K562 (cell line): ENCODE results near the gene RALA. TPM values are rescaled to one million over a fixed set of nuclear protein-coding genes. Genes with fewer than 3 reads are reported as not detected.

Source experiments
- ATAC-seq: fragments of 200-7000 bp; cut with Tn5 transposase; 3 replicates; pipeline ENCODE4 v1.9.1; 2020; ENCODE audit warnings: moderate library complexity
- BruUV-seq: library from RNA; stranded (reverse); fragments of 400-500 nt; replicated peaks from 2 replicates; lab custom pipeline; 2021; lab: Mats Ljungman, UMichigan
- CTCF ChIA-PET: fragments of 300-600 bp; formaldehyde crosslinking; extraction: SDS; loops from one replicate; lab custom pipeline; 2021; ENCODE audit warnings: low intra/inter-chr PET ratio; lab: Yijun Ruan, JAX
- POLR2A ChIA-PET: fragments of 300-600, 350-650 bp; sonication (Branson Sonifier 250); formaldehyde crosslinking; extraction: SDS; loops from one replicate; lab custom pipeline; 2021; ENCODE audit warnings: antibody characterized with exemption, inconsistent platforms; lab: Yijun Ruan, JAX
- DNase-seq, 4 experiments: peaks; one replicate each; pipeline versions ENCODE4 v3.0.0 to v3.0.0-alpha.2; 2011 to 2018; ENCODE audit warnings: low spot score in 3 of 4, mixed read lengths in 3 of 4; ENCODE audit errors: extremely low read depth in 1 of 4
- FAIRE-seq: peaks from 2 replicates; lab custom pipeline; 2011; peaks lifted over from hg19 to GRCh38; lab: Jason Lieb, UNC
- H2AFZ ChIP-seq: 2 replicates; pipeline ENCODE4 v1.6.0; 2011; ENCODE audit warnings: low read depth, low read length, control low read depth, inconsistent platforms
- H3K27ac ChIP-seq: fragments of 200-600 bp; 3 replicates; pipeline ENCODE4 v1.8.0; 2011; ENCODE audit warnings: low read depth, mild to moderate bottlenecking, control low read depth, inconsistent platforms, low read length, moderate library complexity, mixed read lengths; ENCODE audit errors: extremely low read depth
- H3K27me3 ChIP-seq, 2 experiments: fragments of 300-600 bp in 1 of 2; 2 replicates in 1 of 2; 3 replicates in 1 of 2; pipeline versions ENCODE4 v1.6.0 to v1.8.0; 2011; ENCODE audit warnings: inconsistent platforms in 2 of 2, low read length in 2 of 2, mild to moderate bottlenecking in 1 of 2, mixed read lengths in 1 of 2, moderate library complexity in 1 of 2; ENCODE audit not compliant: control insufficient read depth in 2 of 2, insufficient read depth in 2 of 2
- H3K36me3 ChIP-seq: fragments of 300-600 bp; 3 replicates; pipeline ENCODE4 v1.8.0; 2011; ENCODE audit warnings: mild to moderate bottlenecking, low read length, inconsistent platforms; ENCODE audit not compliant: control insufficient read depth, insufficient read depth
- H3K4me1 ChIP-seq, 2 experiments: fragments of 200-600 bp in 1 of 2; replicated peaks in 1 of 2; 2 replicates in 1 of 2; 3 replicates in 1 of 2; pipeline versions ENCODE4 v1.5.1 to v1.8.0; 2011; ENCODE audit warnings: inconsistent platforms in 2 of 2, low read length in 2 of 2, mild to moderate bottlenecking in 1 of 2, mixed read lengths in 1 of 2, moderate library complexity in 1 of 2; ENCODE audit not compliant: control insufficient read depth in 2 of 2, insufficient read depth in 2 of 2
- H3K4me2 ChIP-seq: 2 replicates; pipeline ENCODE4 v1.6.1; 2011; ENCODE audit warnings: low read length, control low read depth, inconsistent platforms, mixed read lengths; ENCODE audit not compliant: insufficient read depth
- H3K4me3 ChIP-seq: fragments of 200-600 bp; sonication (generic), shearing (Covaris generic); 2 replicates; pipeline ENCODE4 v1.5.1; 2016; ENCODE audit warnings: control low read depth, inconsistent platforms
- H3K79me2 ChIP-seq: fragments of 200-600 bp; 3 replicates; pipeline ENCODE4 v1.8.0; 2011; ENCODE audit warnings: low read length, inconsistent platforms; ENCODE audit not compliant: control insufficient read depth, insufficient read depth
- H3K9ac ChIP-seq, 2 experiments: 2 replicates each; pipeline versions ENCODE4 v1.6.0 to v1.6.1; 2011; ENCODE audit warnings: low read depth in 2 of 2, low read length in 2 of 2, control low read depth in 1 of 2, inconsistent platforms in 1 of 2, mild to moderate bottlenecking in 1 of 2, mixed read lengths in 1 of 2; ENCODE audit not compliant: insufficient read depth in 1 of 2
- H3K9me1 ChIP-seq: one replicate; pipeline ENCODE4 v1.6.0; 2011; ENCODE audit warnings: inconsistent platforms, mild to moderate bottlenecking, low read length, moderate library complexity; ENCODE audit not compliant: control insufficient read depth, insufficient read depth
- H3K9me3 ChIP-seq: replicated peaks from 2 replicates; pipeline ENCODE4 v1.5.1; 2011; ENCODE audit warnings: low read depth, low read length, inconsistent platforms; ENCODE audit not compliant: control insufficient read depth, insufficient read depth
- H4K20me1 ChIP-seq: replicated peaks from 2 replicates; pipeline ENCODE4 v1.6.1; 2011; ENCODE audit warnings: low read length, inconsistent platforms, mixed read lengths; ENCODE audit not compliant: control insufficient read depth, insufficient read depth
- CLOCK ChIP-seq: fragments of 250-450 bp; sonication (Bioruptor Pico); IDR thresholded peaks from 2 replicates; pipeline ENCODE4 v1.4.0; 2020; ENCODE audit warnings: mild to moderate bottlenecking, moderate library complexity, borderline replicate concordance
- ELF4 ChIP-seq: fragments of 450-650 bp; formaldehyde crosslinking; IDR thresholded peaks from 2 replicates; pipeline ENCODE4 v1.4.0; 2022; ENCODE audit warnings: missing genetic modification characterization
- GABPB2 ChIP-seq: fragments of 250-450 bp; sonication (Bioruptor Pico); conservative IDR thresholded peaks from 2 replicates; pipeline ENCODE4 v1.5.1; 2021; ENCODE audit warnings: mild to moderate bottlenecking
- HDAC6 ChIP-seq: IDR thresholded peaks from 2 replicates; pipeline ENCODE4 v1.6.1; 2012; ENCODE audit warnings: low read depth, mild to moderate bottlenecking, control low read depth, inconsistent platforms, low read length, moderate library complexity
- KDM2B ChIP-seq: fragments of 250-450 bp; sonication (Bioruptor Pico); IDR thresholded peaks from 2 replicates; pipeline ENCODE4 v1.8.0; 2021; ENCODE audit warnings: mild to moderate bottlenecking, moderate library complexity
- PTTG1 ChIP-seq: fragments of 450-650 bp; IDR thresholded peaks from 2 replicates; pipeline ENCODE4 v1.6.1; 2016; ENCODE audit warnings: low read depth, mild to moderate bottlenecking, missing genetic modification characterization, missing compliant biosample characterization
- SOX6 ChIP-seq: fragments of 450-650 bp; IDR thresholded peaks from 2 replicates; pipeline ENCODE4 v1.6.1; 2014; ENCODE audit warnings: mild to moderate bottlenecking
- ZNF23 ChIP-seq: fragments of 250-450 bp; sonication (Bioruptor Pico); IDR thresholded peaks from 2 replicates; pipeline ENCODE4 v1.4.0; 2020; ENCODE audit warnings: mild to moderate bottlenecking
- ZNF277 ChIP-seq: fragments of 250-450 bp; sonication (Bioruptor Pico); IDR thresholded peaks from 2 replicates; pipeline ENCODE4 v1.8.0; 2022; ENCODE audit warnings: inconsistent platforms, mild to moderate bottlenecking, moderate library complexity, borderline replicate concordance
- ZNF354B ChIP-seq: fragments of 250-450 bp; sonication (Bioruptor Pico); IDR thresholded peaks from 2 replicates; pipeline ENCODE4 v1.4.0; 2020
- ZNF584 ChIP-seq: fragments of 200-800 bp; sonication (Bioruptor generic); IDR thresholded peaks from 2 replicates; pipeline ENCODE4 v1.6.1; 2016; ENCODE audit warnings: low read depth, mild to moderate bottlenecking, missing genetic modification characterization, missing compliant biosample characterization
- ZNF696 ChIP-seq: fragments of 250-450 bp; sonication (Bioruptor Pico); conservative IDR thresholded peaks from 2 replicates; pipeline ENCODE4 v1.4.0; 2020; ENCODE audit warnings: mild to moderate bottlenecking, moderate library complexity
- WGBS: fragments of 100-300 bp; shearing (Covaris generic); methylation state at CpG from one replicate; pipeline ENCODE4 v1.1.6; 2016; ENCODE audit warnings: low coverage, mixed read lengths; ENCODE audit not compliant: insufficient coverage; ENCODE audit errors: missing lambda C conversion rate; 5-methylcytosine and 5-hydroxymethylcytosine counted together
- in situ Hi-C: fragments of 300-500 bp; cut with MboI; formaldehyde crosslinking; loops from 4 replicates; pipeline ENCODE4 v1.15.0; 2018; ENCODE audit warnings: inconsistent platforms, mixed read lengths
- intact Hi-C: fragments of 100-400 bp; cut with micrococcal nuclease; formaldehyde crosslinking; loops from 2 replicates; pipeline ENCODE4 v1.14.2; 2022
- polyA plus RNA-seq, 8 experiments: library from polyadenylated mRNA; depleted of rRNA in 4 of 8; stranded (reverse) in 5 of 8; unstranded in 3 of 8; fragments of >200 nt; fragmentation: Nextera tagmentation in 2 of 8; fragmentation: Illumina TruSeq in 1 of 8; extraction: Ambion mirVana in 2 of 8; extraction: Trizol in 1 of 8; gene quantifications; 2 replicates each; pipeline versions ENCODE4 v1.2.1 to v1.2.3, GENCODE V29; 2011 to 2014; ENCODE audit warnings: inconsistent platforms in 1 of 8, missing spikeins in 1 of 8
- total RNA-seq, 7 experiments: library from RNA; depleted of rRNA in 6 of 7; stranded (reverse); fragments of >200 nt in 6 of 7; fragmentation: Illumina TruSeq in 2 of 7; extraction: Trizol in 2 of 7; gene quantifications; 2 replicates each; pipeline versions ENCODE4 v1.2.1 to v1.2.3, GENCODE V29; 2011 to 2021; ENCODE audit warnings: low replicate concordance in 1 of 7
- TF ChIP-seq, protein P1 (sequence below): fragments of 450-650 bp; IDR thresholded peaks from 2 replicates; pipeline ENCODE4 v1.6.1; 2016; ENCODE audit warnings: mild to moderate bottlenecking

RALA gene
- total and polyA plus RNA-seq, 9 of the 15 experiments (the other 6 are each of a cell fraction or from before 2014, with no cell fraction given): 7.2 to 28.0 (median 25.7) TPM

DNA sequence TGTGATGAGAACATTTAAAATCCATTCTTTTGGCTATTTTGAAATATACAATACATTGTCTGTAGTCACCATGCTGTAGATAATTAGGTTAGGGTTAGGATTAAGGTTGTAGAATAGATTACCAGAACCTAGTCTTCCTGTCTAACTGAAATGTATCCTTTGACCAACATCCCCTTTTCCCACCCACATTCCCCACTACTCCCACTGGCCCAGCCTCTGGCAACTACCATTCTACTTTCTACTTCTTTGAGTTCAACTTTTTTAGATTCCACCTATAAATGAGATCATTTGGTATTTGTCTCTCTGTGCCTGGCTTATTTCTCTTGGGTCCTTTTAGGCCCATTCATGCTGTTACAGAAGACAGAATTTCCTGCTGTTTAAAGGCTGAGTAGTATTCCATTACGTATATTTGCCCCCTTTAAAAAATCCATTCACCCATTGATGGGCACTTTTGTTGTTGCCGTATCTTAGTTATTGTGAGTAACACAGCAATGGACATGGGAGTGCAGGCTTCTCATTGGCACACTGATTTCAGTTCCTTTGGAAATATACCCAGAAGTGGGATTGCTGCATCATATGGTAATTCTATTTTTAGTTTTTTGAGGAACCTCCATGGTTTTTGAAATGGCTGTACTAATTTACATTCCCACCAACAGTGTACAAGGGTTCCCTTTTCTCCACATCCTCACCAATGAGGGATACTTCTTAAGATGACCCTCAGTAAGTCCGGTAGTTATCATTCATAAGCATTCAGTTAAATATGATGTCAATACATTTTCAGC, 104.0 kb downstream of the RALA start:
- POLR2A ChIA-PET: no interaction called here
- Histone ChIP-seq H3K4me2 (no peak overlapping the region), H4K20me1 (no peaks in the 10 kb centered on the region), H3K4me1 (peaks cover 0 to 2% of the 10 kb centered on the region in 2 experiments; a peak in 1 of 5 replicates), H3K79me2 (no peaks in the 10 kb centered on the region), H2AFZ (no peak overlapping the region)
- intact Hi-C loops: no loop called here
- FAIRE-seq: no peak
- TF ChIP-seq ZNF584 (CRISPR knock-in tag): no peak
- no peak for TF ChIP-seq ZNF696 (CRISPR knock-in tag)
- TF ChIP-seq GABPB2: no peak
- TF ChIP-seq ZNF277 (CRISPR knock-in tag): no peak
- TF ChIP-seq KDM2B (CRISPR knock-in tag): no peak
- TF ChIP-seq PTTG1 (tag): no peak
- TF ChIP-seq CLOCK (CRISPR knock-in tag): no peak
- TF ChIP-seq, protein P1, sequence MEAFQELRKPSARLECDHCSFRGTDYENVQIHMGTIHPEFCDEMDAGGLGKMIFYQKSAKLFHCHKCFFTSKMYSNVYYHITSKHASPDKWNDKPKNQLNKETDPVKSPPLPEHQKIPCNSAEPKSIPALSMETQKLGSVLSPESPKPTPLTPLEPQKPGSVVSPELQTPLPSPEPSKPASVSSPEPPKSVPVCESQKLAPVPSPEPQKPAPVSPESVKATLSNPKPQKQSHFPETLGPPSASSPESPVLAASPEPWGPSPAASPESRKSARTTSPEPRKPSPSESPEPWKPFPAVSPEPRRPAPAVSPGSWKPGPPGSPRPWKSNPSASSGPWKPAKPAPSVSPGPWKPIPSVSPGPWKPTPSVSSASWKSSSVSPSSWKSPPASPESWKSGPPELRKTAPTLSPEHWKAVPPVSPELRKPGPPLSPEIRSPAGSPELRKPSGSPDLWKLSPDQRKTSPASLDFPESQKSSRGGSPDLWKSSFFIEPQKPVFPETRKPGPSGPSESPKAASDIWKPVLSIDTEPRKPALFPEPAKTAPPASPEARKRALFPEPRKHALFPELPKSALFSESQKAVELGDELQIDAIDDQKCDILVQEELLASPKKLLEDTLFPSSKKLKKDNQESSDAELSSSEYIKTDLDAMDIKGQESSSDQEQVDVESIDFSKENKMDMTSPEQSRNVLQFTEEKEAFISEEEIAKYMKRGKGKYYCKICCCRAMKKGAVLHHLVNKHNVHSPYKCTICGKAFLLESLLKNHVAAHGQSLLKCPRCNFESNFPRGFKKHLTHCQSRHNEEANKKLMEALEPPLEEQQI: no peak
- TF ChIP-seq ELF4 (CRISPR knock-in tag): no peak
- no peak for TF ChIP-seq HDAC6
- TF ChIP-seq SOX6: no peak
- TF ChIP-seq ZNF354B (CRISPR knock-in tag): no peak
- no peak for TF ChIP-seq ZNF23
- TF ChIP-seq, all 486 proteins: peak for 0
- no peaks in the 10 kb centered on the region for H3K9me3 ChIP-seq
- CTCF ChIA-PET: no interaction called here
- no peak for DNase-seq
- H3K36me3 ChIP-seq: no peaks in the 10 kb centered on the region
- in situ Hi-C loops: no loop called here
- no peak overlapping the region for H3K4me3 ChIP-seq
- H3K27me3 ChIP-seq: no peaks in the 10 kb centered on the region; a peak in 1 of 5 replicates
- WGBS: 40% methylated on average over 3 of the region's 3 CpGs
- H3K9me1 ChIP-seq: no peaks in the 10 kb centered on the region
- no peak overlapping the region for H3K9ac ChIP-seq
- no peak for ATAC-seq
- no peak overlapping the region for H3K27ac ChIP-seq
- no TSS peak for BruUV-seq
